Right lobe of liver (tissue), 6 donors: ENCODE data around the gene KCNK5. TPM values are rescaled to one million over a fixed set of nuclear protein-coding genes. Genes with fewer than 3 reads are reported as not detected.

ENCODE experiments used
- ATAC-seq, 4 donors: fragments of 200-7000 bp; cut with Tn5 transposase; one replicate each; pipeline ENCODE4 v1.9.1; 2020; ENCODE audit warnings: mild to moderate bottlenecking in 4 of 4, moderate library complexity in 4 of 4
- DNase-seq, 3 donors: peaks; one replicate each; pipeline ENCODE4 v3.0.0-alpha.2; 2020
- H3K27ac ChIP-seq, 3 donors: fragments of 200-600 bp; one replicate each; pipeline ENCODE4 v1.8.0; 2022
- H3K27me3 ChIP-seq, 2 donors: fragments of 200-600 bp; one replicate each; pipeline ENCODE4 v1.8.0; 2022
- H3K36me3 ChIP-seq, 4 donors: fragments of 200-600 bp; sonication (generic) in 1 of 4; one replicate each; pipeline versions ENCODE4 v1.5.1 to v1.8.0; 2017 to 2022; ENCODE audit warnings: control low read depth in 1 of 4
- H3K4me1 ChIP-seq, 4 donors: fragments of 200-600 bp; sonication (generic) in 1 of 4; one replicate each; pipeline versions ENCODE4 v1.5.1 to v1.8.0; 2017 to 2022; ENCODE audit warnings: control low read depth in 1 of 4
- H3K4me3 ChIP-seq, 3 donors: fragments of 200-600 bp; one replicate each; pipeline ENCODE4 v1.8.0; 2022
- H3K9me3 ChIP-seq, 4 donors: fragments of 200-600 bp; sonication (generic) in 1 of 4; one replicate each; pipeline versions ENCODE4 v1.5.1 to v1.8.0; 2017 to 2022; ENCODE audit warnings: control low read depth in 1 of 4
- POLR2A ChIP-seq: fragments of 450-650 bp; IDR thresholded peaks from one replicate; pipeline ENCODE4 v1.6.1; 2017; ENCODE audit warnings: antibody characterized with exemption, mild to moderate bottlenecking
- WGBS: methylation state at CpG from one replicate; pipeline ENCODE4 v1.1.6; 2018; ENCODE audit warnings: low coverage, low lambda C conversion rate; ENCODE audit not compliant: insufficient coverage; ENCODE audit errors: missing lambda C conversion rate; 5-methylcytosine and 5-hydroxymethylcytosine counted together
- intact Hi-C, 2 donors: fragments of 100-400 bp; cut with DNase I; formaldehyde crosslinking; loops; one replicate each; pipeline versions ENCODE4 v1.11.2 to v1.14.1; 2022
- total RNA-seq, 6 experiments: library from RNA; depleted of rRNA in 2 of 6; stranded (reverse); fragments of >200 nt in 2 of 6; fragmentation: NEBNext Ultra II Directional in 3 of 6; extraction: Animal tissue kit (Norgen Biotek cat#: 25700) in 3 of 6; gene quantifications; one replicate each; pipeline versions ENCODE4 v1.1.0 to v1.2.4, GENCODE V29; 2016 to 2023
- TF ChIP-seq, protein P1 (sequence below), 4 donors: fragments of 200-600 bp in 3 of 4; fragments of 450-650 bp in 1 of 4; IDR thresholded peaks; one replicate each; pipeline versions ENCODE4 v1.5.1 to v1.8.0; 2016 to 2022; ENCODE audit warnings: antibody characterized with exemption in 4 of 4, mild to moderate bottlenecking in 2 of 4
- donor health status: DM: no; HTN: yes; CAD: no.
- donor health status: DM: no; HTN: no; CAD: no.
- donor health status: DM: no; HTN: no; CAD: no.
- donor health status: DM: no; HTN: yes; CAD: no.
- donor health status: DM: no; HTN: yes; CAD: no.

Gene KCNK5
- total RNA-seq, 6 experiments from 2014 or later = 3.2 to 54.3 (median 6.7) TPM

- WGBS = 31% methylated on average over 3 of the region's 3 CpGs
- Histone ChIP-seq H3K36me3 (no peaks in the 10 kb centered on the region), H3K27me3 (no peaks in the 10 kb centered on the region), H3K4me1 (peaks cover 0 to 81% (median 13%) of the 10 kb centered on the region in 4 donors), H3K9me3 (no peaks in the 10 kb centered on the region), H3K27ac (no peak overlapping the region), H3K4me3 (no peak overlapping the region)
- TF ChIP-seq, protein P1, sequence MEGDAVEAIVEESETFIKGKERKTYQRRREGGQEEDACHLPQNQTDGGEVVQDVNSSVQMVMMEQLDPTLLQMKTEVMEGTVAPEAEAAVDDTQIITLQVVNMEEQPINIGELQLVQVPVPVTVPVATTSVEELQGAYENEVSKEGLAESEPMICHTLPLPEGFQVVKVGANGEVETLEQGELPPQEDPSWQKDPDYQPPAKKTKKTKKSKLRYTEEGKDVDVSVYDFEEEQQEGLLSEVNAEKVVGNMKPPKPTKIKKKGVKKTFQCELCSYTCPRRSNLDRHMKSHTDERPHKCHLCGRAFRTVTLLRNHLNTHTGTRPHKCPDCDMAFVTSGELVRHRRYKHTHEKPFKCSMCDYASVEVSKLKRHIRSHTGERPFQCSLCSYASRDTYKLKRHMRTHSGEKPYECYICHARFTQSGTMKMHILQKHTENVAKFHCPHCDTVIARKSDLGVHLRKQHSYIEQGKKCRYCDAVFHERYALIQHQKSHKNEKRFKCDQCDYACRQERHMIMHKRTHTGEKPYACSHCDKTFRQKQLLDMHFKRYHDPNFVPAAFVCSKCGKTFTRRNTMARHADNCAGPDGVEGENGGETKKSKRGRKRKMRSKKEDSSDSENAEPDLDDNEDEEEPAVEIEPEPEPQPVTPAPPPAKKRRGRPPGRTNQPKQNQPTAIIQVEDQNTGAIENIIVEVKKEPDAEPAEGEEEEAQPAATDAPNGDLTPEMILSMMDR (IDR thresholded peaks at IDR 0.05) = no peak
- no peak for TF ChIP-seq POLR2A
- DNase-seq (no peak), ATAC-seq (no peak)
- intact Hi-C loops = no loop called here
Measured at GRCh38 chr6:39223555-39223954, 5.7 kb downstream of the KCNK5 start.

DNA sequence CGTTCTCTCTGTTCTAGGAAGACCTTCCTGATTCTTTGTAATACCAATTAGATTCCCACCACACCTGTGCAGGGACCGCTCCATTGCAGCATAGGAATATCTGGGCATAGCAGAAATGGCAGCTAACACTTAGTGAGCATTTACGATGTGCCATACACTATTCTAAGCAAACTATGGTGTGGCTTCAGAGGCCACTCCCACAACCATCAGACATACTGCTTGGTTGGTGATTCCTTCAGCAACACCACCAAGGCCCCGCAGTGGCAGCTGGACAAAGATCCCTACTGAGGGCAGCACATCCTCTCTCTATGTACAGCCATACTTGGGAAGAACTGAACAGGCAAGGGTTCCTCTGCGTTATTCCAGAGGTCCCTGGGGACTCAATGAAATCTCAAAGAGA is 6.2 kb downstream of the KCNK5 start:
- 81% methylated on average over 3 of the region's 5 CpGs for WGBS
- intact Hi-C loops = no loop called here
- TF ChIP-seq, protein P1 (IDR thresholded peaks at IDR 0.05) = no peak
- no peak for TF ChIP-seq POLR2A
- Histone ChIP-seq H3K4me3 (no peak overlapping the region), H3K27ac (no peak overlapping the region), H3K27me3 (no peaks in the 10 kb centered on the region), H3K9me3 (no peaks in the 10 kb centered on the region), H3K4me1 (peaks cover 0 to 86% (median 13%) of the 10 kb centered on the region in 4 donors), H3K36me3 (no peaks in the 10 kb centered on the region)
- ATAC-seq (no peak), DNase-seq (no peak)

DNA sequence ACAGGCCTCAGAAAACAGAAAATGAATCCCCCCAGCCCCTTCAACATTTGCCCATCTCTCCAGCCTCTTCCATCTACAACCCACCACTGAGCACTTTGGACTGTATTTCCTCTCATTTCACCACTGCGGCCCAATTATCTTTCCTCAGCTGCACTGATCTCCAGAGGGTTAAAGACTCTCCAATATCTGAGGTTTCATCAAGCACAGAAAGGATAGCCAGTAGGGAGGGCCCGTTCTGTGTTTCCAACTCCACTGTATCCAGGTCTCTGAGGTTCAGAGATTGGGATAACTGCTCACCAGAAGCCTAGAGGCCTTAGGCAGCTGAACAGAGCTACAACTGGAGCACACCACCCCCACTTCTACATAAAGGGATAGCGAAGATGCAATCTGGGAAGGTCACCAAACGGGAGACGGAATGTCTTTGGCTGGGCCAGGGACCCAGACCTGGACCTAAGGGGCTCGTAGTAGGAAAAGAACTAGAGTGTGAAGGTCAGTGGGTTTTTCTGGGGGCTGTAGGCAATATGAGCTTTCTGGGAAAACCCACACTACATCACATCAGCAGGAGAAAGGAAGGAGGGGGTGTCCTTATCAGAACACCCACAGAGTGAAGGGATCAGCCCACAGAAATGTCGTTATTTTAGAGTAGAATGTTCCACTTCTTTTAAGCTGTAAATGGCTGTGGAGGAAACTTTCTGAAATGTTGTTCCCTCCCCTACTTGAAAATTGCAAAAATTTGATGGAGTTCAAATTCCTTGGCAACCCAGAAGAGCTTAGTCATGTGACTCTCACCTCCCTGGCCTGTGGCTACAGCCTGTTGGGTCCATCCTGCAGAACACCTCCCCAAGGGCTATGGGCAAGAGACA is 7.3 kb downstream of the KCNK5 start:
- intact Hi-C loops = no loop called here
- no peaks in the 10 kb centered on the region for H3K27me3 ChIP-seq
- DNase-seq (no peak), ATAC-seq (no peak)
- TF ChIP-seq POLR2A = no peak
- TF ChIP-seq, protein P1 (IDR thresholded peaks at IDR 0.05) = no peak
- WGBS = 80% methylated on average over 7 of the region's 7 CpGs
- H3K36me3 ChIP-seq = no peaks in the 10 kb centered on the region
- H3K4me1 ChIP-seq = peaks cover 0 to 89% (median 18%) of the 10 kb centered on the region in 4 donors
- H3K9me3 ChIP-seq = no peaks in the 10 kb centered on the region
- no peak overlapping the region for H3K4me3 ChIP-seq
- H3K27ac ChIP-seq = no peak overlapping the region

DNA sequence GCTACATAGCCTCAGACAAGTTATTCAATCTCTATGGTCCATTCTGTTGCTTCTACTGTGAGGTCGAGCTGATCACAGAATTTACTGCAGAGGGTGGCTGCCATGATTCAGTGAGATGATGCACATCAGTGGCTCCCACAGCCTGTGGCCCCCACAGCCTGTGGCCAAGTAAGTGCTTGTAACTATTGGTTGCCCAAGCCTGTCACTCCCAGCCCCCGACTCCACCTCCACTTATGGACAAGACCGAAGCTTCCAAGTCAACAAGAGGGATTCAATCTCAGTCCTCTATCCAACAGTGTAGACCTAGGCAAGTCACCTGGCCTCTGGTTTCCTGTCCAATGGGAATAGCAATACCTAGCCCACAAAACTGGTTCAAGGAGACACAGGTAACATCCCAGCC is 8.2 kb downstream of the KCNK5 start:
- H3K4me3 ChIP-seq = no peak overlapping the region

More for the DNA sequence above, 8.2 kb downstream of the KCNK5 start:
- peaks cover 0 to 3% (median 0%) of the 10 kb centered on the region in 4 donors for H3K36me3 ChIP-seq
- H3K4me1 ChIP-seq = peaks cover 0 to 89% (median 19%) of the 10 kb centered on the region in 4 donors
- ATAC-seq (no peak), DNase-seq (no peak)
- no CpG with 5 or more reads among the region's 3 CpGs for WGBS
- intact Hi-C loops = no loop called here
- no peaks in the 10 kb centered on the region for H3K9me3 ChIP-seq
- H3K27me3 ChIP-seq = no peaks in the 10 kb centered on the region
- H3K27ac ChIP-seq = no peak overlapping the region
- no peak for TF ChIP-seq POLR2A
- TF ChIP-seq, protein P1 (IDR thresholded peaks at IDR 0.05) = no peak
